GM21367 (cell line): ENCODE results near the gene KCNK3.
"Not testable (repeated sequence)": the region's sequence is repeated elsewhere in the genome, so short reads cannot be mapped to it uniquely, and the experiment has no call there.

Experiments
- ATAC-seq: cut with Tn5 transposase; IDR thresholded peaks from one replicate; pipeline ENCODE4 v1.9.1; 2021; ENCODE audit not compliant: unreplicated experiment

The KCNK3 gene

GRCh38 chr2:26729311-26729710, 36.8 kb downstream of the KCNK3 start:
- ATAC-seq, result no peak

GRCh38 chr2:26730549-26731344, 38.2 kb downstream of the KCNK3 start:
- ATAC-seq, result no peak

- no peak for ATAC-seq
Observed at GRCh38 chr2:26731714-26732113, 39.2 kb downstream of the KCNK3 start.

- ATAC-seq, result no peak
Observed at GRCh38 chr2:26732446-26732845, 39.9 kb downstream of the KCNK3 start.

GRCh38 chr2:26733413-26733812, 40.9 kb downstream of the KCNK3 start:
- ATAC-seq, result no peak

- no peak for ATAC-seq
Observed at GRCh38 chr2:26735097-26735496, 42.6 kb downstream of the KCNK3 start.

GRCh38 chr2:26735883-26736588, 43.5 kb downstream of the KCNK3 start:
- no peak for ATAC-seq

GRCh38 chr2:26737221-26737620, 44.7 kb downstream of the KCNK3 start:
- no peak for ATAC-seq

GRCh38 chr2:26738481-26738880, 46.0 kb downstream of the KCNK3 start:
- no peak for ATAC-seq

GRCh38 chr2:26739514-26739913, 47.0 kb downstream of the KCNK3 start:
- no peak for ATAC-seq

GRCh38 chr2:26740346-26740745, 47.8 kb downstream of the KCNK3 start:
- no peak for ATAC-seq

GRCh38 chr2:26740890-26741302, 48.4 kb downstream of the KCNK3 start:
- no peak for ATAC-seq

GRCh38 chr2:26742048-26742770, 49.7 kb downstream of the KCNK3 start:
- ATAC-seq, result no peak

- ATAC-seq, result no peak
Observed at GRCh38 chr2:26743852-26744251, 51.3 kb downstream of the KCNK3 start.

GRCh38 chr2:26744953-26745352, 52.4 kb downstream of the KCNK3 start:
- no peak for ATAC-seq

GRCh38 chr2:26745609-26746327, 53.2 kb downstream of the KCNK3 start:
- ATAC-seq, result no peak

GRCh38 chr2:26746934-26747333, 54.4 kb downstream of the KCNK3 start:
- no peak for ATAC-seq

GRCh38 chr2:26749787-26750420, 57.4 kb downstream of the KCNK3 start:
- ATAC-seq, result not testable (repeated sequence)

GRCh38 chr2:26750467-26750866, 57.9 kb downstream of the KCNK3 start:
- ATAC-seq, result not testable (repeated sequence)

- ATAC-seq, result no peak
Observed at GRCh38 chr2:26752656-26753055, 60.1 kb downstream of the KCNK3 start.

- no peak for ATAC-seq
Observed at GRCh38 chr2:26754539-26754938, 62.0 kb downstream of the KCNK3 start.
